CD4-positive, alpha-beta T cell treated with Interleukin-4 for 4 hours (primary cell): ENCODE measurements around the gene MBNL3.

Source experiments
- DNase-seq: peaks from one replicate; pipeline ENCODE4 v3.0.0-alpha.2; 2020

The MBNL3 gene

GRCh38 chrX:132488819-132489577, at the start of gene MBNL3:
TSS of gene MBNL3 (minus strand) at chrX:132489038. CDS start at chrX:132439611, 49,427 bp downstream.
- DNase-seq: peak; percentile 71

- no peak for DNase-seq
These were observed 44.6 kb upstream of the MBNL3 start for GRCh38 chrX:132533409-132533808.

GRCh38 chrX:132532913-132533312, 44.1 kb upstream of the MBNL3 start:
- no peak for DNase-seq

- no peak for DNase-seq
These were observed 43.3 kb upstream of the MBNL3 start for GRCh38 chrX:132532097-132532496.

GRCh38 chrX:132520792-132521191, 32.0 kb upstream of the MBNL3 start:
- no peak for DNase-seq

GRCh38 chrX:132520213-132520612, 31.4 kb upstream of the MBNL3 start:
- no peak for DNase-seq

- no peak for DNase-seq
These were observed 29.6 kb upstream of the MBNL3 start for GRCh38 chrX:132518401-132518800.

GRCh38 chrX:132508834-132509233, 20.0 kb upstream of the MBNL3 start:
- DNase-seq: no peak

GRCh38 chrX:132505116-132505515, 16.3 kb upstream of the MBNL3 start:
- no peak for DNase-seq

GRCh38 chrX:132504417-132504816, 15.6 kb upstream of the MBNL3 start:
- DNase-seq: no peak

GRCh38 chrX:132501606-132502005, 12.8 kb upstream of the MBNL3 start:
- DNase-seq: no peak

GRCh38 chrX:132497432-132497831, 8.6 kb upstream of the MBNL3 start:
- no peak for DNase-seq

- DNase-seq: no peak
These were observed 4.3 kb upstream of the MBNL3 start for GRCh38 chrX:132493095-132493494.

GRCh38 chrX:132491191-132491590, 2.4 kb upstream of the MBNL3 start:
- peak; percentile 48 for DNase-seq

GRCh38 chrX:132489578-132490419, 961 bp upstream of the MBNL3 start:
- peak; percentile 44 for DNase-seq

GRCh38 chrX:132488180-132488705, 595 bp downstream of the MBNL3 start:
- peak; percentile 33 for DNase-seq

- DNase-seq: no peak
These were observed 2.1 kb downstream of the MBNL3 start for GRCh38 chrX:132486599-132487178.

- no peak for DNase-seq
These were observed 4.9 kb downstream of the MBNL3 start for GRCh38 chrX:132483951-132484350.

- DNase-seq: no peak
These were observed 5.3 kb downstream of the MBNL3 start for GRCh38 chrX:132483488-132483887.

- DNase-seq: no peak
These were observed 6.2 kb downstream of the MBNL3 start for GRCh38 chrX:132482632-132483031.

GRCh38 chrX:132481449-132481848, 7.4 kb downstream of the MBNL3 start:
- no peak for DNase-seq

- peak; percentile 55 for DNase-seq
These were observed 8.1 kb downstream of the MBNL3 start for GRCh38 chrX:132480581-132481203.
